Vagina (tissue), 2 donors: ENCODE measurements around the gene INTS6.

Source experiments
- POLR2A ChIP-seq, 2 donors: fragments of 450-650 bp; IDR thresholded peaks; one replicate each; pipeline ENCODE4 v1.6.1; 2017; ENCODE audit warnings: antibody characterized with exemption in 2 of 2, mild to moderate bottlenecking in 2 of 2, moderate library complexity in 2 of 2
- POLR2AphosphoS5 ChIP-seq, 2 donors: sonication (generic); formaldehyde crosslinking; IDR thresholded peaks; one replicate each; pipeline ENCODE4 v1.9.0; 2017; ENCODE audit warnings: antibody characterized with exemption in 2 of 2, mild to moderate bottlenecking in 2 of 2, low read depth in 1 of 2; ENCODE audit not compliant: insufficient read depth in 1 of 2
- TF ChIP-seq, protein P1 (sequence below), 3 experiments: fragments of 450-650 bp in 2 of 3; fragments of 200-600 bp in 1 of 3; sonication (generic) in 1 of 3; IDR thresholded peaks; one replicate each; pipeline ENCODE4 v1.5.1; 2017 to 2019; ENCODE audit warnings: antibody characterized with exemption in 3 of 3, mild to moderate bottlenecking in 2 of 3, moderate library complexity in 2 of 3

DNA sequence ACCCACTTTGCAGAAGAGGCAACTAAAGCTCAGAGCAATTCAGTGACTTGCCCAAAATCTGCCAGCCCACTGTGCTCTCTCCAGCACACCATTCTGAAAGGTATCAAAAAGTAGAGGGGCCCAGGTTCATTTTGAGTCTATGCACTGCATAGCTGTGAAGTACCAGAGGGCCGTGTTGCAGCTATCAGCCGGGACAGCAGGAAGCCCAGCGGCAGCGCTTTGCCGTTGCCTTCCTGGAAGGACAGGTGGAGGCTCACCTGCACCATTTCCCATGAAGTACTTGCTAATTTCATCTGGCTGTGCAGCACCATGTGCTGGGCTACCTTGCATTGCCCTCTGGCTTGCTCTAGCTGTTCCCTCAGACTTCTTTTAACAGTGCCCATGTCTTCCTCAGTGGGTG is 116.1 kb downstream of the INTS6 start:
- TF ChIP-seq, protein P1, sequence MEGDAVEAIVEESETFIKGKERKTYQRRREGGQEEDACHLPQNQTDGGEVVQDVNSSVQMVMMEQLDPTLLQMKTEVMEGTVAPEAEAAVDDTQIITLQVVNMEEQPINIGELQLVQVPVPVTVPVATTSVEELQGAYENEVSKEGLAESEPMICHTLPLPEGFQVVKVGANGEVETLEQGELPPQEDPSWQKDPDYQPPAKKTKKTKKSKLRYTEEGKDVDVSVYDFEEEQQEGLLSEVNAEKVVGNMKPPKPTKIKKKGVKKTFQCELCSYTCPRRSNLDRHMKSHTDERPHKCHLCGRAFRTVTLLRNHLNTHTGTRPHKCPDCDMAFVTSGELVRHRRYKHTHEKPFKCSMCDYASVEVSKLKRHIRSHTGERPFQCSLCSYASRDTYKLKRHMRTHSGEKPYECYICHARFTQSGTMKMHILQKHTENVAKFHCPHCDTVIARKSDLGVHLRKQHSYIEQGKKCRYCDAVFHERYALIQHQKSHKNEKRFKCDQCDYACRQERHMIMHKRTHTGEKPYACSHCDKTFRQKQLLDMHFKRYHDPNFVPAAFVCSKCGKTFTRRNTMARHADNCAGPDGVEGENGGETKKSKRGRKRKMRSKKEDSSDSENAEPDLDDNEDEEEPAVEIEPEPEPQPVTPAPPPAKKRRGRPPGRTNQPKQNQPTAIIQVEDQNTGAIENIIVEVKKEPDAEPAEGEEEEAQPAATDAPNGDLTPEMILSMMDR (IDR thresholded peaks at IDR 0.05) = no peak
- TF ChIP-seq POLR2AphosphoS5 (IDR thresholded peaks at IDR 0.05; ENCODE audit: insufficient read depth in 1 of 2, low read depth in 1 of 2) = no peak
- TF ChIP-seq POLR2A (IDR thresholded peaks at IDR 0.05) = no peak
